GM04504 (cell line): ENCODE measurements around the gene HOXB8.

Source experiments
- DNase-seq: peaks from one replicate; pipeline ENCODE4 v3.0.0-alpha.2; 2012; ENCODE audit warnings: low read depth

HOXB8 gene

GRCh38 chr17:48567646-48568354, 47.3 kb downstream of the HOXB8 start:
- DNase-seq: no peak

- no peak for DNase-seq
Observed at GRCh38 chr17:48567209-48567608, 47.9 kb downstream of the HOXB8 start.

- no peak for DNase-seq
Observed at GRCh38 chr17:48566717-48567116, 48.4 kb downstream of the HOXB8 start.

GRCh38 chr17:48565925-48566710, 49.0 kb downstream of the HOXB8 start:
- DNase-seq: no peak

- no peak for DNase-seq
Observed at GRCh38 chr17:48565022-48565554, 50.0 kb downstream of the HOXB8 start.

GRCh38 chr17:48564188-48565021, 50.7 kb downstream of the HOXB8 start:
- DNase-seq: no peak

GRCh38 chr17:48563867-48564187, 51.3 kb downstream of the HOXB8 start:
- no peak for DNase-seq

- no peak for DNase-seq
Observed at GRCh38 chr17:48563385-48563838, 51.7 kb downstream of the HOXB8 start.

GRCh38 chr17:48562934-48563333, 52.2 kb downstream of the HOXB8 start:
- DNase-seq: no peak
